Loucy (cell line): ENCODE data around the gene ZFYVE16.

Experiments
- CTCF ChIP-seq: fragments of 200-600 bp; sonication (generic); conservative IDR thresholded peaks from 2 replicates; pipeline ENCODE4 v1.5.1; 2014; ENCODE audit warnings: mild to moderate bottlenecking, antibody characterized with exemption, low read length
- EZH2phosphoT487 ChIP-seq: fragments of 200-600 bp; IDR thresholded peaks from 2 replicates; pipeline ENCODE4 v1.6.1; 2018; ENCODE audit warnings: antibody characterized with exemption, mild to moderate bottlenecking, moderate library complexity, borderline replicate concordance

- TF ChIP-seq CTCF (no peak), EZH2phosphoT487 (no peak)
Measured at GRCh38 chr5:80463269-80463668, 55.4 kb downstream of the ZFYVE16 start.
